Thyroid gland (tissue), 4 donors: ENCODE measurements around the gene GCH1. TPM values are rescaled to one million over a fixed set of nuclear protein-coding genes. Genes with fewer than 3 reads are reported as not detected.

Experiments used
- DNase-seq, 2 donors: peaks; one replicate each; pipeline ENCODE4 v3.0.0-alpha.2; 2019
- H3K27ac ChIP-seq, 3 donors: fragments of 200-600 bp; sonication (generic); 1 replicate in 2 of 3; 2 replicates in 1 of 3; pipeline ENCODE4 v1.5.1; 2016 to 2019; ENCODE audit warnings: mild to moderate bottlenecking in 1 of 3, moderate library complexity in 1 of 3
- H3K27me3 ChIP-seq: fragments of 200-600 bp; sonication (generic); one replicate; pipeline ENCODE4 v1.5.1; 2019
- H3K36me3 ChIP-seq, 2 donors: fragments of 200-600 bp; sonication (generic); one replicate each; pipeline ENCODE4 v1.5.1; 2016 to 2019
- H3K4me1 ChIP-seq, 2 donors: fragments of 200-600 bp; sonication (generic); one replicate each; pipeline ENCODE4 v1.5.1; 2017 to 2019
- H3K4me3 ChIP-seq, 3 donors: fragments of 200-600 bp; sonication (generic); replicated peaks in 1 of 3; 1 replicate in 2 of 3; 2 replicates in 1 of 3; pipeline ENCODE4 v1.5.1; 2016; ENCODE audit warnings: mild to moderate bottlenecking in 1 of 3
- H3K9me3 ChIP-seq: fragments of 200-600 bp; sonication (generic); one replicate; pipeline ENCODE4 v1.5.1; 2017
- CTCF ChIP-seq, 6 experiments: fragments of 200-600 bp in 3 of 6; fragments of 450-650 bp in 3 of 6; sonication (generic) in 3 of 6; IDR thresholded peaks; one replicate each; pipeline ENCODE4 v1.5.1; 2016 to 2019; ENCODE audit warnings: antibody characterized with exemption in 6 of 6, mild to moderate bottlenecking in 2 of 6, inconsistent platforms in 1 of 6, moderate library complexity in 1 of 6
- POLR2A ChIP-seq, 2 donors: fragments of 450-650 bp; IDR thresholded peaks; one replicate each; pipeline ENCODE4 v1.6.1; 2017; ENCODE audit warnings: antibody characterized with exemption in 2 of 2, mild to moderate bottlenecking in 2 of 2, moderate library complexity in 1 of 2
- WGBS, 2 donors: methylation state at CpG; one replicate each; pipeline ENCODE4 v1.1.5; 2017; 5-methylcytosine and 5-hydroxymethylcytosine counted together
- intact Hi-C: fragments of 100-400 bp; cut with DNase I; formaldehyde crosslinking; loops from one replicate; pipeline ENCODE4 v1.15.1; 2023
- total RNA-seq, 4 donors: library from RNA; depleted of rRNA; stranded (reverse); fragments of >200 nt; gene quantifications; one replicate each; pipeline ENCODE4 v1.2.3, GENCODE V29; 2016

The GCH1 gene
- total RNA-seq, 4 donors from 2014 or later: 5.2 to 7.8 (median 7.4) TPM

GRCh38 chr14:54891471-54892245 is 11.0 kb downstream of the GCH1 start:
- H3K4me1 ChIP-seq: no peaks in the 10 kb centered on the region
- 88 to 91% methylated on average over 10 of the region's 10 CpGs for WGBS, 2 donors
- no peak for DNase-seq
- TF ChIP-seq POLR2A (IDR thresholded peaks at IDR 0.05): no peak
- TF ChIP-seq CTCF (IDR thresholded peaks at IDR 0.05): no peak
- no peaks in the 10 kb centered on the region for H3K27me3 ChIP-seq
- intact Hi-C loops: no loop called here
- no peaks in the 10 kb centered on the region for H3K36me3 ChIP-seq
- H3K9me3 ChIP-seq: no peaks in the 10 kb centered on the region
- H3K27ac ChIP-seq: no peak overlapping the region
- H3K4me3 ChIP-seq: no peak overlapping the region

GRCh38 chr14:54890788-54891187 is 11.8 kb downstream of the GCH1 start:
- H3K9me3 ChIP-seq: no peaks in the 10 kb centered on the region
- TF ChIP-seq CTCF (IDR thresholded peaks at IDR 0.05): no peak
- TF ChIP-seq POLR2A (IDR thresholded peaks at IDR 0.05): no peak
- H3K4me3 ChIP-seq: no peak overlapping the region
- no peak for DNase-seq
- H3K27ac ChIP-seq: no peak overlapping the region
- 88 to 100% methylated on average over 1 of the region's 1 CpG for WGBS, 2 donors
- H3K36me3 ChIP-seq: no peaks in the 10 kb centered on the region
- no peaks in the 10 kb centered on the region for H3K27me3 ChIP-seq
- intact Hi-C loops: no loop called here
- no peaks in the 10 kb centered on the region for H3K4me1 ChIP-seq

GRCh38 chr14:54889919-54890318 is 12.7 kb downstream of the GCH1 start:
- 94 to 97% methylated on average over 8 of the region's 8 CpGs for WGBS, 2 donors
- Histone ChIP-seq H3K27me3 (no peaks in the 10 kb centered on the region), H3K4me1 (no peaks in the 10 kb centered on the region), H3K4me3 (no peak overlapping the region), H3K36me3 (no peaks in the 10 kb centered on the region), H3K9me3 (no peaks in the 10 kb centered on the region), H3K27ac (no peak overlapping the region)
- intact Hi-C loops: no loop called here
- DNase-seq: no peak
- TF ChIP-seq POLR2A (IDR thresholded peaks at IDR 0.05) (no peak), CTCF (IDR thresholded peaks at IDR 0.05) (no peak)

GRCh38 chr14:54882521-54882920 is 20.1 kb downstream of the GCH1 start:
- no peaks in the 10 kb centered on the region for H3K27me3 ChIP-seq
- no peak for DNase-seq
- no peaks in the 10 kb centered on the region for H3K9me3 ChIP-seq
- WGBS, 2 donors: 84 to 88% methylated on average over 6 of the region's 6 CpGs
- intact Hi-C loops: no loop called here
- H3K4me1 ChIP-seq: peaks cover 3 to 4% of the 10 kb centered on the region in 2 donors
- no peak for TF ChIP-seq CTCF (IDR thresholded peaks at IDR 0.05)
- TF ChIP-seq POLR2A (IDR thresholded peaks at IDR 0.05): no peak
- H3K36me3 ChIP-seq: no peaks in the 10 kb centered on the region
- no peak overlapping the region for H3K4me3 ChIP-seq
- peak overlapping the region in 1 of 3 donors; percentile 8 for H3K27ac ChIP-seq

GRCh38 chr14:54881761-54882401 is 20.7 kb downstream of the GCH1 start:
- 36 to 66% methylated on average over 5 of the region's 5 CpGs for WGBS, 2 donors
- Histone ChIP-seq H3K27ac (peak overlapping the region; percentile 8 to 59 (median 36)), H3K4me1 (peaks cover 3 to 4% of the 10 kb centered on the region in 2 donors), H3K36me3 (no peaks in the 10 kb centered on the region), H3K27me3 (no peaks in the 10 kb centered on the region), H3K4me3 (peak overlapping the region in 1 of 3 donors; percentile 17), H3K9me3 (no peaks in the 10 kb centered on the region)
- DNase-seq: no peak
- intact Hi-C loops: no loop called here
- no peak for TF ChIP-seq CTCF (IDR thresholded peaks at IDR 0.05)
- TF ChIP-seq POLR2A (IDR thresholded peaks at IDR 0.05): no peak
